Measurements from ENCODE around the gene KLF14. TPM values are rescaled to one million over a fixed set of nuclear protein-coding genes. Genes with fewer than 3 reads are reported as not detected.

The KLF14 gene
- total RNA-seq (2016; rRNA removed; fragmentation: Illumina TruSeq; extraction: Trizol) = not detected in 2 replicates
- total RNA-seq (2016; cell fraction: cytosol; rRNA removed; fragmentation: Illumina TruSeq; extraction: Trizol; ENCODE audit: low read depth) = not detected in 2 replicates
- not detected in 2 replicates for total RNA-seq (2016; cell fraction: insoluble cytoplasmic fraction; rRNA removed; fragmentation: Illumina TruSeq; extraction: Trizol)
- total RNA-seq (2016; cell fraction: membrane; rRNA removed; fragmentation: Illumina TruSeq; extraction: Trizol) = not detected in 2 replicates
- total RNA-seq (2016; cell fraction: nucleus; rRNA removed; fragmentation: Illumina TruSeq; extraction: Trizol) = not detected in 2 replicates
- polyA plus RNA-seq (2011; rRNA removed) = not detected in 2 replicates
- not detected in 2 replicates for polyA plus RNA-seq (2011; cell fraction: cytosol; rRNA removed)
- polyA plus RNA-seq (2011; cell fraction: nucleus; rRNA removed) = not detected in 2 replicates
- polyA plus RNA-seq (2012) = not detected in 2 replicates
- not detected in 2 replicates for polyA plus RNA-seq (2016; cell fraction: cytosol; fragmentation: Illumina TruSeq; extraction: Trizol; ENCODE audit: low read depth)
- polyA plus RNA-seq (2016; cell fraction: insoluble cytoplasmic fraction; fragmentation: Illumina TruSeq; extraction: Trizol; ENCODE audit: low read depth) = not detected in 2 replicates
- polyA plus RNA-seq (2016; cell fraction: membrane; fragmentation: Illumina TruSeq; extraction: Trizol; ENCODE audit: low read depth) = not detected in 2 replicates
- not detected in 2 replicates for polyA plus RNA-seq (2016; cell fraction: nucleus; fragmentation: Illumina TruSeq; extraction: Trizol; ENCODE audit: insufficient read depth, low read depth)
- polyA minus RNA-seq (2011; rRNA and poly(A)+ RNA removed; ENCODE audit: low replicate concordance) = not detected in 2 replicates
- not detected in 2 replicates for polyA minus RNA-seq (2011; cell fraction: cytosol; rRNA and poly(A)+ RNA removed)
- polyA minus RNA-seq (2011; cell fraction: nucleus; rRNA and poly(A)+ RNA removed) = not detected in 2 replicates
- Bru-seq, nascent RNA = not detected
- not detected for BruChase-seq, experiment 1, labeled RNA remaining after a 6-hour chase
- not detected for BruChase-seq, experiment 2, labeled RNA remaining after a 2-hour chase
- long read RNA-seq, experiment 1 = 0 reads
- long read RNA-seq, experiment 2 = 0 reads

GRCh38 chr7:130733931-130734814, at the start of gene KLF14:
TSS of gene KLF14 (minus strand) at chr7:130734207. CDS start at chr7:130734033, 174 bp downstream.
- peak within 1 kb of the TSS; percentile 70 for H3K4me2 ChIP-seq (ENCODE audit: low read depth, low read length)
- no peaks in the 10 kb centered on the region for H3K9me3 ChIP-seq (ENCODE audit: low read length)
- no peak for FAIRE-seq

More at GRCh38 chr7:130733931-130734814, at the start of gene KLF14:
- no TSS peak for BruUV-seq (replicated peaks)
- H3K9ac ChIP-seq (ENCODE audit: insufficient read depth, low read depth, low read length) = no peak within 1 kb of the TSS
- DNase-seq (ENCODE audit: low spot score) = no peak
- H3K27me3 ChIP-seq (ENCODE audit: control insufficient read depth in 1 of 2, insufficient read depth in 2 of 2, low read length in 2 of 2) = peaks cover 6 to 55% of the 10 kb centered on the region in 2 experiments
- H3K4me3 ChIP-seq (replicated peaks in 1 of 3; ENCODE audit: insufficient read depth in 1 of 3, low read depth in 2 of 3, low read length in 3 of 3) = peak within 1 kb of the TSS; percentile 62 to 73 (median 69)
- in situ Hi-C loops (cut with HindIII; ENCODE audit: extremely low pct_ligation_motif_present, low pct_unique_long_range_greater_than_20kb) (no loop called here), intact Hi-C loops (cut with micrococcal nuclease; ENCODE audit: unreplicated experiment) (no loop called here)
- under 1% methylated on average over 33 of the region's 100 CpGs for WGBS (ENCODE audit: low lambda C conversion rate)
- H4K20me1 ChIP-seq (ENCODE audit: insufficient read depth, low read length) = no peaks in the 10 kb centered on the region
- H2AFZ ChIP-seq (ENCODE audit: low read length) = no peak within 1 kb of the TSS
- no peaks in the 10 kb centered on the region for H3K36me3 ChIP-seq (replicated peaks in 1 of 2; ENCODE audit: control insufficient read depth in 1 of 2, insufficient read depth in 2 of 2, low read length in 2 of 2)
- peaks cover 5% of the 10 kb centered on the region; the same call in 1 of the 2 replicates for H3K4me1 ChIP-seq (ENCODE audit: insufficient read depth, low read length)
- ATAC-seq = no peak
- TF ChIP-seq UBTF (CRISPR knock-in tag; IDR thresholded peaks at IDR 0.05) = peak; percentile 54; the same call in 1 of the 2 replicates
- peak; percentile 5; the same call in 1 of the 2 replicates for TF ChIP-seq MAX (IDR thresholded peaks at IDR 0.05)
- 0 out of 2 replicates have a peak, but pooled peaks have one; percentile 31 for TF ChIP-seq YEATS4 (CRISPR knock-in tag; IDR thresholded peaks at IDR 0.05; ENCODE audit: borderline replicate concordance)
- peak; percentile 28; the same call in 1 of the 2 replicates for TF ChIP-seq SOX13 (IDR thresholded peaks at IDR 0.05)
- TF ChIP-seq SOX13 (CRISPR knock-in tag; conservative IDR thresholded peaks at IDR 0.05 in 1 of 2, IDR thresholded peaks at IDR 0.05 in 1 of 2) = no peak
- 0 out of 2 replicates have a peak, but pooled peaks have one; percentile 10 for TF ChIP-seq SCMH1 (CRISPR knock-in tag; IDR thresholded peaks at IDR 0.05; ENCODE audit: borderline replicate concordance)
- TF ChIP-seq ZSCAN20 (CRISPR knock-in tag; IDR thresholded peaks at IDR 0.05; ENCODE audit: borderline replicate concordance) = no peak
- peak; percentile 91 for TF ChIP-seq ZNF777 (CRISPR knock-in tag; IDR thresholded peaks at IDR 0.05)
- TF ChIP-seq RAD21 (CRISPR knock-in tag; IDR thresholded peaks at IDR 0.05) = 0 out of 2 replicates have a peak, but pooled peaks have one; percentile 29
- TF ChIP-seq EZH2 (conservative IDR thresholded peaks at IDR 0.05; ENCODE audit: low read depth, low read length) = peak; percentile 93; the same call in 1 of the 2 replicates
- TF ChIP-seq CBFB (CRISPR knock-in tag; IDR thresholded peaks at IDR 0.05) = no peak
- H3K27ac ChIP-seq (ENCODE audit: extremely low read length, insufficient read depth, low read length) = no peak within 1 kb of the TSS
- CTCF ChIA-PET (ENCODE audit: low intra/inter-chr PET ratio, low total read pairs) = interaction anchor here (0.7 kb wide), 2 partner anchors 22 to 24 kb away, joined by 3 to 4 read pairs; no protein-coding TSS in a partner anchor
- POLR2A ChIA-PET = no interaction called here
- H3K79me2 ChIP-seq (ENCODE audit: insufficient read depth, low read length) = no peaks in the 10 kb centered on the region
